HCT116 (cell line): Measurements from ENCODE around the gene MINK1. TPM values are rescaled to one million over a fixed set of nuclear protein-coding genes. Genes with fewer than 3 reads are reported as not detected.

Experiments
- ATAC-seq: fragments of 200-7000 bp; cut with Tn5 transposase; 2 replicates; pipeline ENCODE4 v1.9.1; 2020; ENCODE audit warnings: mild to moderate bottlenecking, moderate library complexity
- BruUV-seq: library from RNA; stranded (reverse); fragments of 400-500 nt; replicated peaks from 2 replicates; lab custom pipeline; 2021; lab: Mats Ljungman, UMichigan
- CTCF ChIA-PET: fragments of 300-600 bp; sonication (Branson Sonifier 250); formaldehyde crosslinking; loops from one replicate; lab custom pipeline; 2021; ENCODE audit warnings: antibody characterized with exemption; lab: Charles Lee
- POLR2A ChIA-PET: fragments of 300-600, 350-600 bp; sonication (Branson Sonifier 250); formaldehyde crosslinking; loops from one replicate; lab custom pipeline; 2021; ENCODE audit warnings: antibody characterized with exemption; lab: Charles Lee
- RAD21 ChIA-PET, 2 experiments: fragments of 300-600 bp; sonication (Branson Sonifier 250); formaldehyde crosslinking; loops; one replicate each; lab custom pipeline; 2023; ENCODE audit warnings: low total read pairs in 2 of 2; ENCODE audit not compliant: uncharacterized antibody in 2 of 2, unreplicated experiment in 2 of 2, low non-redundant PET in 1 of 2; lab: Charles Lee
- DNase-seq: peaks from one replicate; pipeline ENCODE4 v3.0.0-alpha.2; 2010; ENCODE audit warnings: low read depth, low spot score
- H2AFZ ChIP-seq: fragments of 200-600 bp; shearing (Covaris generic), sonication (generic); 2 replicates; pipeline ENCODE4 v1.6.1; 2017; ENCODE audit warnings: low read depth, mixed run types, mixed read lengths, antibody characterized with exemption, low read length; ENCODE audit not compliant: poor library complexity, severe bottlenecking
- H3K27ac ChIP-seq: 2 replicates; pipeline ENCODE4 v1.5.1; 2012; ENCODE audit warnings: low read depth, low read length
- H3K27me3 ChIP-seq: fragments of 200-600 bp; sonication (generic); 2 replicates; pipeline ENCODE4 v1.6.1; 2016; ENCODE audit warnings: mixed run types, low read length, mixed read lengths; ENCODE audit not compliant: insufficient read depth
- H3K36me3 ChIP-seq, 2 experiments: fragments of 200-500 bp in 1 of 2; fragments of 200-600 bp in 1 of 2; sonication (Bioruptor generic) in 1 of 2; sonication (generic) in 1 of 2; 2 replicates each; pipeline versions ENCODE4 v1.5.1 to v1.6.1; 2014 to 2016; ENCODE audit warnings: low read length in 2 of 2, inconsistent platforms in 1 of 2, mixed read lengths in 1 of 2, mixed run types in 1 of 2; ENCODE audit not compliant: insufficient read depth in 2 of 2, control insufficient read depth in 1 of 2
- H3K4me1 ChIP-seq, 2 experiments: fragments of 200-600 bp in 1 of 2; sonication (generic) in 1 of 2; 2 replicates each; pipeline versions ENCODE4 v1.5.1 to v1.6.1; 2012 to 2017; ENCODE audit warnings: low read length in 2 of 2, inconsistent platforms in 1 of 2, mild to moderate bottlenecking in 1 of 2, mixed read lengths in 1 of 2, mixed run types in 1 of 2, moderate library complexity in 1 of 2; ENCODE audit not compliant: insufficient read depth in 2 of 2, control insufficient read depth in 1 of 2
- H3K4me2 ChIP-seq: fragments of 200-600 bp; sonication (generic); 2 replicates; pipeline ENCODE4 v1.6.1; 2017; ENCODE audit warnings: mixed run types, low read length, mixed read lengths
- H3K4me3 ChIP-seq, 2 experiments: fragments of 200-600 bp in 1 of 2; sonication (generic) in 1 of 2; replicated peaks in 1 of 2; 2 replicates each; pipeline ENCODE4 v1.5.1; 2011 to 2016; ENCODE audit warnings: low read length in 2 of 2, control low read depth in 1 of 2, low read depth in 1 of 2, mild to moderate bottlenecking in 1 of 2, mixed read lengths in 1 of 2, mixed run types in 1 of 2
- H3K79me2 ChIP-seq: fragments of 200-600 bp; sonication (generic); 2 replicates; pipeline ENCODE4 v1.6.1; 2017; ENCODE audit warnings: mild to moderate bottlenecking, mixed run types, low read length, moderate library complexity, mixed read lengths; ENCODE audit not compliant: insufficient read depth
- H3K9ac ChIP-seq: fragments of 200-600 bp; sonication (generic); 2 replicates; pipeline ENCODE4 v1.6.1; 2016; ENCODE audit warnings: low read length, mixed read lengths
- H3K9me2 ChIP-seq: fragments of 200-600 bp; sonication (generic), shearing (Covaris generic); 2 replicates; pipeline ENCODE4 v1.6.1; 2017; ENCODE audit warnings: mixed run types, mild to moderate bottlenecking, moderate library complexity; ENCODE audit not compliant: insufficient read depth
- H3K9me3 ChIP-seq, 2 experiments: fragments of 200-500 bp in 1 of 2; fragments of 200-600 bp in 1 of 2; sonication (Bioruptor generic) in 1 of 2; sonication (generic) in 1 of 2; 2 replicates each; pipeline ENCODE4 v1.6.1; 2014 to 2017; ENCODE audit warnings: low read length in 2 of 2, mixed read lengths in 2 of 2, inconsistent platforms in 1 of 2, low read depth in 1 of 2, mild to moderate bottlenecking in 1 of 2, mixed run types in 1 of 2, moderate library complexity in 1 of 2; ENCODE audit not compliant: control insufficient read depth in 1 of 2, insufficient read depth in 1 of 2
- H4K20me1 ChIP-seq: fragments of 200-600 bp; sonication (generic), shearing (Covaris generic); 2 replicates; pipeline ENCODE4 v1.6.1; 2017; ENCODE audit warnings: mixed run types, mild to moderate bottlenecking, moderate library complexity; ENCODE audit not compliant: insufficient read depth
- CBX3 ChIP-seq: IDR thresholded peaks from 2 replicates; pipeline ENCODE4 v1.6.1; 2012; ENCODE audit warnings: low read depth
- CEBPB ChIP-seq: IDR thresholded peaks from 2 replicates; pipeline ENCODE4 v1.6.1; 2012; ENCODE audit warnings: low read depth
- ELF1 ChIP-seq: IDR thresholded peaks from 2 replicates; pipeline ENCODE4 v1.6.1; 2012; ENCODE audit warnings: low read depth, borderline replicate concordance
- EZH2 ChIP-seq: fragments of 200-600 bp; sonication (generic); IDR thresholded peaks from 2 replicates; pipeline ENCODE4 v1.6.1; 2017; ENCODE audit warnings: antibody characterized with exemption, mixed run types
- EZH2phosphoT487 ChIP-seq: fragments of 200-600 bp; IDR thresholded peaks from 2 replicates; pipeline ENCODE4 v1.6.1; 2018; ENCODE audit warnings: antibody characterized with exemption, borderline replicate concordance
- FOSL1 ChIP-seq: IDR thresholded peaks from 2 replicates; pipeline ENCODE4 v1.6.1; 2012; ENCODE audit warnings: low read depth
- JUND ChIP-seq: IDR thresholded peaks from 2 replicates; pipeline ENCODE4 v1.6.1; 2012
- POLR2AphosphoS5 ChIP-seq: IDR thresholded peaks from 2 replicates; pipeline ENCODE4 v1.6.1; 2011; ENCODE audit warnings: mild to moderate bottlenecking, low read depth, low read length, moderate library complexity
- RAD21 ChIP-seq: IDR thresholded peaks from 2 replicates; pipeline ENCODE4 v1.6.1; 2012; ENCODE audit warnings: low read depth, mild to moderate bottlenecking
- SIN3A ChIP-seq: IDR thresholded peaks from 2 replicates; pipeline ENCODE4 v1.6.1; 2012; ENCODE audit warnings: low read depth
- SP1 ChIP-seq: IDR thresholded peaks from 2 replicates; pipeline ENCODE4 v1.6.1; 2012; ENCODE audit warnings: low read depth
- SRF ChIP-seq: IDR thresholded peaks from 2 replicates; pipeline ENCODE4 v1.6.1; 2012; ENCODE audit warnings: low read depth
- TCF7L2 ChIP-seq: IDR thresholded peaks from 2 replicates; pipeline ENCODE4 v1.7.0; 2011; ENCODE audit warnings: borderline replicate concordance, inconsistent platforms; ENCODE audit not compliant: insufficient read depth, insufficient read length; ENCODE audit errors: extremely low read depth
- YY1 ChIP-seq: IDR thresholded peaks from 2 replicates; pipeline ENCODE4 v1.6.1; 2011; ENCODE audit warnings: low read length, low read depth, moderate library complexity, mild to moderate bottlenecking; ENCODE audit not compliant: insufficient replicate concordance; ENCODE audit errors: extremely low read depth
- ZFX ChIP-seq: fragments of 450-650 bp; IDR thresholded peaks from 2 replicates; pipeline ENCODE4 v1.6.1; 2017
- intact Hi-C: fragments of 100-400 bp; cut with micrococcal nuclease; formaldehyde crosslinking; loops from 2 replicates; pipeline ENCODE4 v1.10.0; 2022
- total RNA-seq: library from RNA; stranded (reverse); gene quantifications from one replicate; pipeline ENCODE4 v1.2.1, GENCODE V29; 2021; ENCODE audit not compliant: unreplicated experiment
- TF ChIP-seq, protein P1 (sequence below): IDR thresholded peaks from 2 replicates; pipeline ENCODE4 v1.6.1; 2011; ENCODE audit warnings: mild to moderate bottlenecking, low read length, moderate library complexity; ENCODE audit not compliant: insufficient replicate concordance; ENCODE audit errors: extremely low read depth
- TF ChIP-seq, protein P2 (sequence below): IDR thresholded peaks from 2 replicates; pipeline ENCODE4 v1.6.1; 2012

MINK1 gene
- total RNA-seq, 1 experiment from 2014 or later: 85.2 TPM

- H3K4me1 ChIP-seq: peaks cover 28 to 52% of the 10 kb centered on the region in 2 experiments
- CTCF ChIA-PET: no interaction called here
- peaks cover 86% of the 10 kb centered on the region for H3K79me2 ChIP-seq
- DNase-seq (no peak), ATAC-seq (no peak)
- H4K20me1 ChIP-seq: peaks cover 12% of the 10 kb centered on the region; the same call in 1 of the 2 replicates
- RAD21 ChIA-PET: no interaction called here
- no peak overlapping the region for H3K4me3 ChIP-seq
- POLR2A ChIA-PET: interaction anchor here (0.5 to 2.0 kb wide), 2 partner anchors 23 to 261 kb away, joined by 3 to 5 read pairs; partner anchors contain the start of gene SPAG7
- TF ChIP-seq ELF1 (no peak), ZFX (no peak), SP1 (no peak), EZH2phosphoT487 (no peak), JUND (peak; percentile 16; the same call in 1 of the 2 replicates), SRF (no peak), TCF7L2 (no peak), CBX3 (no peak), FOSL1 (no peak), YY1 (no peak), SIN3A (no peak), EZH2 (no peak), RAD21 (no peak), POLR2AphosphoS5 (peak; percentile 41; the same call in 1 of the 2 replicates), CEBPB (no peak)
- TF ChIP-seq, protein P1, sequence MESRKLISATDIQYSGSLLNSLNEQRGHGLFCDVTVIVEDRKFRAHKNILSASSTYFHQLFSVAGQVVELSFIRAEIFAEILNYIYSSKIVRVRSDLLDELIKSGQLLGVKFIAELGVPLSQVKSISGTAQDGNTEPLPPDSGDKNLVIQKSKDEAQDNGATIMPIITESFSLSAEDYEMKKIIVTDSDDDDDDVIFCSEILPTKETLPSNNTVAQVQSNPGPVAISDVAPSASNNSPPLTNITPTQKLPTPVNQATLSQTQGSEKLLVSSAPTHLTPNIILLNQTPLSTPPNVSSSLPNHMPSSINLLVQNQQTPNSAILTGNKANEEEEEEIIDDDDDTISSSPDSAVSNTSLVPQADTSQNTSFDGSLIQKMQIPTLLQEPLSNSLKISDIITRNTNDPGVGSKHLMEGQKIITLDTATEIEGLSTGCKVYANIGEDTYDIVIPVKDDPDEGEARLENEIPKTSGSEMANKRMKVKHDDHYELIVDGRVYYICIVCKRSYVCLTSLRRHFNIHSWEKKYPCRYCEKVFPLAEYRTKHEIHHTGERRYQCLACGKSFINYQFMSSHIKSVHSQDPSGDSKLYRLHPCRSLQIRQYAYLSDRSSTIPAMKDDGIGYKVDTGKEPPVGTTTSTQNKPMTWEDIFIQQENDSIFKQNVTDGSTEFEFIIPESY: no peak
- TF ChIP-seq, protein P2, sequence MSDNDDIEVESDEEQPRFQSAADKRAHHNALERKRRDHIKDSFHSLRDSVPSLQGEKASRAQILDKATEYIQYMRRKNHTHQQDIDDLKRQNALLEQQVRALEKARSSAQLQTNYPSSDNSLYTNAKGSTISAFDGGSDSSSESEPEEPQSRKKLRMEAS: no peak
- H3K9me2 ChIP-seq: no peaks in the 10 kb centered on the region
- H3K27ac ChIP-seq: peak overlapping the region; percentile 65
- no peak overlapping the region for H2AFZ ChIP-seq
- no TSS peak for BruUV-seq
- no peaks in the 10 kb centered on the region for H3K27me3 ChIP-seq
- no peaks in the 10 kb centered on the region for H3K9me3 ChIP-seq
- intact Hi-C loops: no loop called here
- no peak overlapping the region for H3K4me2 ChIP-seq
- peak overlapping the region; percentile 97; the same call in 1 of the 2 replicates for H3K9ac ChIP-seq
- H3K36me3 ChIP-seq: peaks cover 9 to 25% of the 10 kb centered on the region in 2 experiments; a peak in 2 of 4 replicates
These were observed 111.0 kb downstream of the MINK1 start for GRCh38 chr17:4944163-4944553.
